GDM1 (cell line): ENCODE measurements around the gene CDCP2.

ENCODE experiments used
- DNase-seq: peaks from one replicate; lab custom pipeline; 2025; lab: John Stamatoyannopoulos, UW

The CDCP2 gene

GRCh38 chr1:54091666-54092065 lies 61.1 kb downstream of the CDCP2 start:
- no peak for DNase-seq

- no peak for DNase-seq
Observed at GRCh38 chr1:54088385-54088784, 64.4 kb downstream of the CDCP2 start.

- DNase-seq: no peak
Observed at GRCh38 chr1:54086754-54087153, 66.0 kb downstream of the CDCP2 start.

- DNase-seq: no peak
Observed at GRCh38 chr1:54084794-54085193, 68.0 kb downstream of the CDCP2 start.
